ENCODE data around the gene NRG2.

- TF ChIP-seq CTCF (IDR thresholded peaks at IDR 0.05; ENCODE audit: insufficient read depth, low read length, poor library complexity, severe bottlenecking) (no peak), EZH2phosphoT487 (conservative IDR thresholded peaks at IDR 0.05; ENCODE audit: low read length) (no peak)
These were observed 149.2 kb downstream of the NRG2 start for GRCh38 chr5:139893873-139894272.
